Measurements from ENCODE around the gene PPP1R18.
"Not testable (repeated sequence)": the region's sequence is repeated elsewhere in the genome, so short reads cannot be mapped to it uniquely, and the experiment has no call there.

PPP1R18 gene

DNA sequence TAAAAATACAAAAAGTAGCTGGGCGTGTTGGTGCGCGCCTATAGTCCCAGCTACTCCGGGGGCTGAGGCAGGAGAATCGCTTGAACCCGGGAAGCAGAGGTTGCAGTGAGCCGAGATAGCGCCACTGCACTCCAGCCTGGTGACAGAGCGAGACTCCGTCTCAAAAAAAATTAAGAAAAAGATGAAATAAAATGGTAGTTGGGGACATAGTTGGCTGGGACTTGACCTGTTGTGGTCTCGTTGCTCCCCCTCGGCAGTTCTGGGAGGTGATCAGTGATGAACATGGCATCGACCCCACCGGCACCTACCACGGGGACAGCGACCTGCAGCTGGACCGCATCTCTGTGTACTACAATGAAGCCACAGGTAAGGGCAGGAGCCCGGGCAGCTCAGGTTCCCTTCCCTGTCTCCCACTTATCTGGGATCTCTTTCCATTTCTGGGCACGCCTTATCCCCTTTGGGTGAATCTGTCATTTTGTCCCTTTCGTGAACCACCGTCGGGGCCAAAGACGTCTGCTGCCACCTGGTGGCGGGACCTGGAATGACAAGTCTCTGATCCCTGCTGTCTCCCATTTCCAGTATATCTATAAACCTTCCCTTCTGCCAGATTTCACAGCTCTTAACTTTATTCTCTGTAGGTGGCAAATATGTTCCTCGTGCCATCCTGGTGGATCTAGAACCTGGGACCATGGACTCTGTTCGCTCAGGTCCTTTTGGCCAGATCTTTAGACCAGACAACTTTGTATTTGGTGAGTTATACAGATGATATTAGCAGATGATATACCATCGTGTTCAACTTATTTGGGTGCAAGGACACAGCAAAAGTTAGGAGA lies 36.1 kb upstream of the PPP1R18 start:
- TF ChIP-seq EZH2phosphoT487 (IDR thresholded peaks at IDR 0.05; ENCODE audit: low read depth) = no peak
- TF ChIP-seq, protein P1, sequence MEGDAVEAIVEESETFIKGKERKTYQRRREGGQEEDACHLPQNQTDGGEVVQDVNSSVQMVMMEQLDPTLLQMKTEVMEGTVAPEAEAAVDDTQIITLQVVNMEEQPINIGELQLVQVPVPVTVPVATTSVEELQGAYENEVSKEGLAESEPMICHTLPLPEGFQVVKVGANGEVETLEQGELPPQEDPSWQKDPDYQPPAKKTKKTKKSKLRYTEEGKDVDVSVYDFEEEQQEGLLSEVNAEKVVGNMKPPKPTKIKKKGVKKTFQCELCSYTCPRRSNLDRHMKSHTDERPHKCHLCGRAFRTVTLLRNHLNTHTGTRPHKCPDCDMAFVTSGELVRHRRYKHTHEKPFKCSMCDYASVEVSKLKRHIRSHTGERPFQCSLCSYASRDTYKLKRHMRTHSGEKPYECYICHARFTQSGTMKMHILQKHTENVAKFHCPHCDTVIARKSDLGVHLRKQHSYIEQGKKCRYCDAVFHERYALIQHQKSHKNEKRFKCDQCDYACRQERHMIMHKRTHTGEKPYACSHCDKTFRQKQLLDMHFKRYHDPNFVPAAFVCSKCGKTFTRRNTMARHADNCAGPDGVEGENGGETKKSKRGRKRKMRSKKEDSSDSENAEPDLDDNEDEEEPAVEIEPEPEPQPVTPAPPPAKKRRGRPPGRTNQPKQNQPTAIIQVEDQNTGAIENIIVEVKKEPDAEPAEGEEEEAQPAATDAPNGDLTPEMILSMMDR (IDR thresholded peaks at IDR 0.05; ENCODE audit: low read depth, low read length) = peak; percentile 74
- H3K9ac ChIP-seq (ENCODE audit: low read length) = peak overlapping the region; percentile 93

DNA sequence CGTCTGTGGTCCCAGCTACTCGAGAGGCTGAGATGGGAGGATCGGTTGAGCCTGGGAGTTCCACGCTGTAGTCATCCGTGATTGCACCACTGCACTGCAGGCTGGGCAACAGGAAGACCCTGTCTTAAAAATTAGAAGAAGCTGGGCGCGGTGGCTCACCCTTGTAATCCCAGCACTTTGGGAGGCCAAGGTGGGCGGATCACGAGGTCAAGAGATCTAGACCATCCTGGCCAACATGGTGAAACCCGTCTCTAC lies 35.5 kb upstream of the PPP1R18 start:
- H3K27me3 ChIP-seq (ENCODE audit: low read depth, low read length); H2AFZ ChIP-seq (ENCODE audit: low read depth, low read length); H3K9me3 ChIP-seq (ENCODE audit: insufficient read depth, low read length): not testable (repeated sequence)
- H3K27ac ChIP-seq (ENCODE audit: low read length) = peak overlapping the region; percentile 98
- peaks cover 19% of the 10 kb centered on the region for H3K4me1 ChIP-seq (ENCODE audit: low read length)
- H3K4me2 ChIP-seq (ENCODE audit: low read length) = peak overlapping the region; percentile 88
- H3K4me3 ChIP-seq (ENCODE audit: low read length) = peak overlapping the region; percentile 99
- H3K79me2 ChIP-seq (ENCODE audit: low read length) = peaks cover 75% of the 10 kb centered on the region
- peaks cover 32% of the 10 kb centered on the region for H3K36me3 ChIP-seq (replicated peaks; ENCODE audit: low read depth, low read length)
- H3K9ac ChIP-seq (ENCODE audit: low read length) = peak overlapping the region; percentile 93
- peaks cover 48% of the 10 kb centered on the region for H4K20me1 ChIP-seq (ENCODE audit: insufficient read depth, low read length)

More for the DNA sequence above, 36.1 kb upstream of the PPP1R18 start:
- H3K4me2 ChIP-seq (ENCODE audit: low read length) = peak overlapping the region; percentile 88
- peaks cover 75% of the 10 kb centered on the region for H3K79me2 ChIP-seq (ENCODE audit: low read length)
- peaks cover 48% of the 10 kb centered on the region for H4K20me1 ChIP-seq (ENCODE audit: insufficient read depth, low read length)
- H2AFZ ChIP-seq (ENCODE audit: low read depth, low read length) = no peak overlapping the region
- peak overlapping the region; percentile 98 for H3K27ac ChIP-seq (ENCODE audit: low read length)
- H3K36me3 ChIP-seq (replicated peaks; ENCODE audit: low read depth, low read length) = peaks cover 32% of the 10 kb centered on the region
- peaks cover 19% of the 10 kb centered on the region for H3K4me1 ChIP-seq (ENCODE audit: low read length)
- H3K27me3 ChIP-seq (ENCODE audit: low read depth, low read length) = no peaks in the 10 kb centered on the region
- H3K9me3 ChIP-seq (ENCODE audit: insufficient read depth, low read length) = no peaks in the 10 kb centered on the region
- H3K4me3 ChIP-seq (ENCODE audit: low read length) = peak overlapping the region; percentile 99

- H3K9ac ChIP-seq (ENCODE audit: low read length) = peak overlapping the region; percentile 100
- peaks cover 48% of the 10 kb centered on the region for H4K20me1 ChIP-seq (ENCODE audit: insufficient read depth, low read length)
- H3K27ac ChIP-seq (ENCODE audit: low read length) = peak overlapping the region; percentile 98
- peak overlapping the region; percentile 99 for H3K4me3 ChIP-seq (ENCODE audit: low read length)
- no peak for TF ChIP-seq EZH2phosphoT487 (IDR thresholded peaks at IDR 0.05; ENCODE audit: low read depth)
- TF ChIP-seq, protein P1 (IDR thresholded peaks at IDR 0.05; ENCODE audit: low read depth, low read length) = no peak
- H2AFZ ChIP-seq (ENCODE audit: low read depth, low read length) = no peak overlapping the region
- H3K4me1 ChIP-seq (ENCODE audit: low read length) = peaks cover 21% of the 10 kb centered on the region
- H3K9me3 ChIP-seq (ENCODE audit: insufficient read depth, low read length) = no peaks in the 10 kb centered on the region
- H3K36me3 ChIP-seq (replicated peaks; ENCODE audit: low read depth, low read length) = peaks cover 32% of the 10 kb centered on the region
- peaks cover 78% of the 10 kb centered on the region for H3K79me2 ChIP-seq (ENCODE audit: low read length)
- no peaks in the 10 kb centered on the region for H3K27me3 ChIP-seq (ENCODE audit: low read depth, low read length)
- H3K4me2 ChIP-seq (ENCODE audit: low read length) = peak overlapping the region; percentile 88
Measured at GRCh38 chr6:30721198-30722024, 35.0 kb upstream of the PPP1R18 start.

DNA sequence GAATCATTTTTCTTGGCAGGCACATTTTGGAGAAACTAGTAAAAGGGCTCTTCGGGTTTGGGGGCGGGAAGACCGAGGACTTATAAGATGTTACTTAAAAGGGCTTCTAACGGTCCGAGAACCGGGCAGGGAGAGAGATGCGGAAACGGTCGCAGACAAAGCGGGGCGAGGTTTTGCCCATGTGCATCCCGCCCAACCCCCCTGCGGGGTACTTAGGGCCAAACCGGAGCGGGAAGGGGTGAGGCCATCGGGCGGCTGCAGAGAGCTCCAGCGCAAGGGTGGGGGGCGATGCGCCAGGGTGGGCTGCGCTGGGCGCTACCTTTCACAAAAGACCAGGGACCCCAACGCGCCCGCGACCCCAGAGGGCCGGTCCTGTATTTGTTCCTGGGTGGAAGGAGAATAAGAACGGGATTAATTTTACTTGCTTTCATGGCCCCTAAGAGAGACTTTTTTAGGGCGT lies 34.3 kb upstream of the PPP1R18 start:
- no peaks in the 10 kb centered on the region for H3K27me3 ChIP-seq (ENCODE audit: low read depth, low read length)
- peak overlapping the region; percentile 100 for H3K9ac ChIP-seq (ENCODE audit: low read length)
- H3K36me3 ChIP-seq (replicated peaks; ENCODE audit: low read depth, low read length) = peaks cover 30% of the 10 kb centered on the region
- no peaks in the 10 kb centered on the region for H3K9me3 ChIP-seq (ENCODE audit: insufficient read depth, low read length)
- no peak for TF ChIP-seq EZH2phosphoT487 (IDR thresholded peaks at IDR 0.05; ENCODE audit: low read depth)
- TF ChIP-seq, protein P1 (IDR thresholded peaks at IDR 0.05; ENCODE audit: low read depth, low read length) = no peak
- H3K4me3 ChIP-seq (ENCODE audit: low read length) = peak overlapping the region; percentile 99
- H3K27ac ChIP-seq (ENCODE audit: low read length) = peak overlapping the region; percentile 98
- H3K79me2 ChIP-seq (ENCODE audit: low read length) = peaks cover 78% of the 10 kb centered on the region
- H4K20me1 ChIP-seq (ENCODE audit: insufficient read depth, low read length) = peaks cover 44% of the 10 kb centered on the region
- H3K4me2 ChIP-seq (ENCODE audit: low read length) = peak overlapping the region; percentile 66
- H2AFZ ChIP-seq (ENCODE audit: low read depth, low read length) = no peak overlapping the region
- H3K4me1 ChIP-seq (ENCODE audit: low read length) = peaks cover 28% of the 10 kb centered on the region
